Cardiac muscle cell (in vitro differentiated cells and primary cell): Measurements from ENCODE around the gene TSHZ3. TPM values are rescaled to one million over a fixed set of nuclear protein-coding genes. Genes with fewer than 3 reads are reported as not detected.

ENCODE experiments used
- DNase-seq, 2 donors: peaks; one replicate each; pipeline versions ENCODE4 v3.0.0 to v3.0.0-alpha.2; 2010 to 2017; ENCODE audit warnings: low read depth in 1 of 2, low spot score in 1 of 2
- H3K27ac ChIP-seq: fragments of 200-600 bp; sonication (generic); 2 replicates; pipeline ENCODE4 v1.5.1; 2016
- H3K27me3 ChIP-seq: fragments of 200-600 bp; sonication (generic); 2 replicates; pipeline ENCODE4 v1.6.0; 2016; ENCODE audit warnings: control low read depth
- H3K36me3 ChIP-seq: fragments of 200-600 bp; sonication (generic); 2 replicates; pipeline ENCODE4 v1.5.1; 2016; ENCODE audit warnings: control low read depth
- H3K4me1 ChIP-seq: fragments of 200-600 bp; sonication (generic); 2 replicates; pipeline ENCODE4 v1.8.1; 2017; ENCODE audit warnings: low read depth, mild to moderate bottlenecking, mixed run types
- H3K4me3 ChIP-seq: fragments of 200-600 bp; sonication (generic); 2 replicates; pipeline ENCODE4 v1.5.1; 2016; ENCODE audit warnings: mild to moderate bottlenecking
- H3K9me3 ChIP-seq: fragments of 200-600 bp; sonication (generic); 2 replicates; pipeline ENCODE4 v1.5.1; 2017; ENCODE audit warnings: low read depth, mild to moderate bottlenecking, control low read depth
- CTCF ChIP-seq: IDR thresholded peaks from 2 replicates; pipeline ENCODE4 v1.5.1; 2012; ENCODE audit warnings: low read depth, mild to moderate bottlenecking, low read length
- polyA plus RNA-seq: library from polyadenylated mRNA; unstranded; fragments of >200 nt; fragmentation: Nextera tagmentation; extraction: Ambion mirVana; gene quantifications from 2 replicates; pipeline ENCODE4 v1.2.1, GENCODE V29; 2016
- total RNA-seq: library from RNA; depleted of rRNA; stranded (reverse); fragments of >200 nt; gene quantifications from 2 replicates; pipeline ENCODE4 v1.2.3, GENCODE V29; 2016

The TSHZ3 gene
- total and polyA plus RNA-seq, 2 experiments from 2014 or later, result 0.57 to 1.7 TPM

- H3K4me3 ChIP-seq, result peak overlapping the region; percentile 93
- DNase-seq, result peak in 1 of 2 donors; percentile 29
- H3K4me1 ChIP-seq, result peaks cover 16% of the 10 kb centered on the region
- H3K9me3 ChIP-seq, result no peaks in the 10 kb centered on the region
- TF ChIP-seq CTCF, result no peak
- H3K27me3 ChIP-seq, result peaks cover 62% of the 10 kb centered on the region
- no peak overlapping the region for H3K27ac ChIP-seq
- no peaks in the 10 kb centered on the region for H3K36me3 ChIP-seq
Observed at GRCh38 chr19:31347828-31348392, 1.3 kb downstream of the TSHZ3 start.

GRCh38 chr19:31347354-31347753 is 1.9 kb downstream of the TSHZ3 start:
- no peak for TF ChIP-seq CTCF
- no peaks in the 10 kb centered on the region for H3K9me3 ChIP-seq
- H3K4me1 ChIP-seq, result peaks cover 16% of the 10 kb centered on the region
- peaks cover 62% of the 10 kb centered on the region for H3K27me3 ChIP-seq
- no peaks in the 10 kb centered on the region for H3K36me3 ChIP-seq
- H3K27ac ChIP-seq, result no peak overlapping the region
- peak in 1 of 2 donors; percentile 33 for DNase-seq
- no peak overlapping the region for H3K4me3 ChIP-seq

GRCh38 chr19:31346184-31347059 is 2.8 kb downstream of the TSHZ3 start:
- Histone ChIP-seq H3K27me3 (peaks cover 52% of the 10 kb centered on the region), H3K36me3 (no peaks in the 10 kb centered on the region), H3K27ac (no peak overlapping the region), H3K9me3 (no peaks in the 10 kb centered on the region), H3K4me1 (peaks cover 12% of the 10 kb centered on the region), H3K4me3 (no peak overlapping the region)
- DNase-seq, result no peak
- TF ChIP-seq CTCF, result no peak

- Histone ChIP-seq H3K27me3 (peaks cover 48% of the 10 kb centered on the region), H3K4me1 (peaks cover 17% of the 10 kb centered on the region), H3K4me3 (no peak overlapping the region), H3K36me3 (no peaks in the 10 kb centered on the region), H3K9me3 (no peaks in the 10 kb centered on the region), H3K27ac (no peak overlapping the region)
- DNase-seq, result no peak
- TF ChIP-seq CTCF, result no peak
Observed at GRCh38 chr19:31344403-31344802, 4.8 kb downstream of the TSHZ3 start.

- Histone ChIP-seq H3K27me3 (peaks cover 34% of the 10 kb centered on the region), H3K9me3 (no peaks in the 10 kb centered on the region), H3K4me1 (peaks cover 30% of the 10 kb centered on the region), H3K4me3 (no peak overlapping the region), H3K27ac (no peak overlapping the region), H3K36me3 (no peaks in the 10 kb centered on the region)
- TF ChIP-seq CTCF, result no peak
- DNase-seq, result no peak
Observed at GRCh38 chr19:31342926-31343325, 6.3 kb downstream of the TSHZ3 start.
